HepG2 (cell line): ENCODE measurements around the gene TRIM58. TPM values are rescaled to one million over a fixed set of nuclear protein-coding genes. Genes with fewer than 3 reads are reported as not detected.
A peak's percentile ranks its signal among the peaks of the same experiment; 100 is the strongest.

ENCODE experiments used
- ATAC-seq: fragments of 200-7000 bp; cut with Tn5 transposase; 3 replicates; pipeline ENCODE4 v1.9.1; 2020; ENCODE audit warnings: mild to moderate bottlenecking, moderate library complexity
- BruUV-seq: library from RNA; stranded (reverse); fragments of 400-500 nt; replicated peaks from 2 replicates; lab custom pipeline; 2021; lab: Mats Ljungman, UMichigan
- CTCF ChIA-PET: fragments of 300-600 bp; formaldehyde crosslinking; extraction: SDS; loops from one replicate; lab custom pipeline; 2021; ENCODE audit warnings: low total read pairs, inconsistent platforms, low intra/inter-chr PET ratio; lab: Yijun Ruan, JAX
- POLR2A ChIA-PET: fragments of 350-600 bp; sonication (Branson Sonifier 250); formaldehyde crosslinking; loops from one replicate; lab custom pipeline; 2020; ENCODE audit warnings: antibody characterized with exemption, inconsistent platforms; lab: Yijun Ruan, JAX
- DNase-seq: peaks from one replicate; pipeline ENCODE4 v3.0.0-alpha.2; 2015; ENCODE audit warnings: low spot score
- FAIRE-seq: peaks from 3 replicates; lab custom pipeline; 2011; peaks lifted over from hg19 to GRCh38; lab: Jason Lieb, UNC
- H2AFZ ChIP-seq: one replicate; pipeline ENCODE4 v1.6.1; 2011; ENCODE audit warnings: low read length, inconsistent platforms
- H3K27ac ChIP-seq: fragments of 300-600 bp; 3 replicates; pipeline ENCODE4 v1.8.0; 2011; ENCODE audit warnings: mixed run types, mild to moderate bottlenecking, mixed read lengths, low read length, inconsistent platforms; ENCODE audit not compliant: insufficient read depth; ENCODE audit errors: extremely low read length
- H3K27me3 ChIP-seq, 2 experiments: fragments of 200-600 bp in 1 of 2; 2 replicates in 1 of 2; 3 replicates in 1 of 2; pipeline versions ENCODE4 v1.6.0 to v1.8.0; 2011; ENCODE audit warnings: low read length in 2 of 2, mild to moderate bottlenecking in 2 of 2, moderate library complexity in 2 of 2, inconsistent platforms in 1 of 2; ENCODE audit not compliant: insufficient read depth in 2 of 2, control insufficient read depth in 1 of 2
- H3K36me3 ChIP-seq, 2 experiments: fragments of 200-600 bp in 1 of 2; replicated peaks in 1 of 2; 2 replicates in 1 of 2; 3 replicates in 1 of 2; pipeline versions ENCODE4 v1.5.1 to v1.8.0; 2011; ENCODE audit warnings: low read length in 2 of 2, inconsistent platforms in 1 of 2; ENCODE audit not compliant: insufficient read depth in 2 of 2, control insufficient read depth in 1 of 2
- H3K4me1 ChIP-seq: 2 replicates; pipeline ENCODE4 v1.5.1; 2012; ENCODE audit warnings: low read length, inconsistent platforms; ENCODE audit not compliant: insufficient read depth
- H3K4me2 ChIP-seq: 2 replicates; pipeline ENCODE4 v1.6.0; 2011; ENCODE audit warnings: low read depth, low read length, inconsistent platforms
- H3K4me3 ChIP-seq, 3 experiments: fragments of 200-600 bp in 1 of 3; sonication (generic), shearing (Covaris generic) in 1 of 3; replicated peaks in 1 of 3; 2 replicates each; pipeline ENCODE4 v1.5.1; 2011 to 2016; ENCODE audit warnings: low read length in 3 of 3, inconsistent platforms in 2 of 3, low read depth in 2 of 3, mild to moderate bottlenecking in 2 of 3, control low read depth in 1 of 3, mixed read lengths in 1 of 3; ENCODE audit not compliant: insufficient read depth in 1 of 3
- H3K79me2 ChIP-seq: one replicate; pipeline ENCODE4 v1.6.1; 2011; ENCODE audit warnings: low read length, inconsistent platforms; ENCODE audit not compliant: insufficient read depth
- H3K9ac ChIP-seq: 2 replicates; pipeline ENCODE4 v1.6.0; 2011; ENCODE audit warnings: mild to moderate bottlenecking, low read depth, low read length, inconsistent platforms; ENCODE audit not compliant: insufficient read depth
- H3K9me3 ChIP-seq: 2 replicates; pipeline ENCODE4 v1.5.1; 2012; ENCODE audit warnings: mild to moderate bottlenecking, low read length
- H4K20me1 ChIP-seq: 2 replicates; pipeline ENCODE4 v1.6.0; 2011; ENCODE audit warnings: inconsistent platforms, mild to moderate bottlenecking, low read length, moderate library complexity; ENCODE audit not compliant: insufficient read depth
- CCDC6 ChIP-seq: sonication (generic); formaldehyde crosslinking; IDR thresholded peaks from 2 replicates; pipeline ENCODE4 v1.8.1; 2022; ENCODE audit warnings: mild to moderate bottlenecking, missing genetic modification reagents, moderate library complexity
- CREB1 ChIP-seq, 2 experiments: fragments of 450-650 bp in 1 of 2; IDR thresholded peaks; 2 replicates each; pipeline ENCODE4 v1.6.1; 2016 to 2017; ENCODE audit warnings: control low read depth in 1 of 2, mild to moderate bottlenecking in 1 of 2, missing compliant biosample characterization in 1 of 2, missing genetic modification characterization in 1 of 2
- GLMP ChIP-seq: sonication (generic); formaldehyde crosslinking; IDR thresholded peaks from 2 replicates; pipeline ENCODE4 v1.9.0; 2021; ENCODE audit warnings: missing genetic modification reagents, mild to moderate bottlenecking, borderline replicate concordance
- HHEX ChIP-seq: IDR thresholded peaks from 2 replicates; pipeline ENCODE4 v1.6.1; 2016; ENCODE audit warnings: control low read depth
- ZNF136 ChIP-seq: sonication (generic); formaldehyde crosslinking; IDR thresholded peaks from 2 replicates; pipeline ENCODE4 v1.8.1; 2022; ENCODE audit warnings: low read depth, mild to moderate bottlenecking, moderate library complexity, missing genetic modification reagents
- ZNF614 ChIP-seq: IDR thresholded peaks from 2 replicates; pipeline ENCODE4 v1.6.1; 2018; ENCODE audit warnings: missing biosample characterization, missing genetic modification reagents, inconsistent platforms, borderline replicate concordance
- WGBS: methylation state at CpG from one replicate; pipeline ENCODE4 v1.1.6; 2017; ENCODE audit warnings: low lambda C conversion rate; 5-methylcytosine and 5-hydroxymethylcytosine counted together
- in situ Hi-C: cut with HindIII; loops from 2 replicates; pipeline ENCODE4 v1.10.0; 2017; ENCODE audit warnings: low pct_unique_long_range_greater_than_20kb; ENCODE audit not compliant: extremely low pct_ligation_motif_present
- intact Hi-C: fragments of 100-400 bp; cut with micrococcal nuclease; formaldehyde crosslinking; loops from one replicate; pipeline ENCODE4 v1.10.0; 2022; ENCODE audit not compliant: unreplicated experiment
- polyA plus RNA-seq, 8 experiments: library from polyadenylated mRNA; depleted of rRNA in 3 of 8; stranded (reverse) in 7 of 8; unstranded in 1 of 8; fragments of >200 nt; fragmentation: Illumina TruSeq in 4 of 8; extraction: Trizol in 4 of 8; gene quantifications; 2 replicates each; pipeline versions ENCODE4 v1.2.1 to v1.2.3, GENCODE V29; 2011 to 2016; ENCODE audit warnings: low read depth in 4 of 8, missing spikeins in 1 of 8, mixed read lengths in 1 of 8; ENCODE audit not compliant: insufficient read depth in 1 of 8
- total RNA-seq, 5 experiments: library from RNA; depleted of rRNA; stranded (reverse); fragments of >200 nt; fragmentation: Illumina TruSeq; extraction: Trizol; gene quantifications; 2 replicates each; pipeline ENCODE4 v1.2.3, GENCODE V29; 2016; ENCODE audit warnings: low read depth in 1 of 5

Gene TRIM58
- total and polyA plus RNA-seq, 2 of the 13 experiments (the other 11 are each of a cell fraction or from before 2014, with no cell fraction given): not detected

- BruUV-seq: no TSS peak
- Histone ChIP-seq H3K4me3 (no peak overlapping the region), H4K20me1 (no peaks in the 10 kb centered on the region), H3K4me1 (no peaks in the 10 kb centered on the region), H3K27me3 (no peaks in the 10 kb centered on the region), H3K36me3 (no peaks in the 10 kb centered on the region), H3K27ac (no peak overlapping the region), H2AFZ (no peak overlapping the region), H3K9ac (no peak overlapping the region), H3K9me3 (peaks cover 13% of the 10 kb centered on the region), H3K79me2 (no peaks in the 10 kb centered on the region), H3K4me2 (no peak overlapping the region)
- WGBS: 0% methylated on average over 1 of the region's 1 CpG
- ATAC-seq (no peak), DNase-seq (no peak), FAIRE-seq (no peak)
- in situ Hi-C loops: no loop called here
- CTCF ChIA-PET: no interaction called here
- POLR2A ChIA-PET: no interaction called here
- intact Hi-C loops: no loop called here
- TF ChIP-seq CCDC6 (CRISPR knock-in tag): no peak
Measured at GRCh38 chr1:247829656-247830055, 27.3 kb upstream of the TRIM58 start.

- FAIRE-seq (no peak), DNase-seq (no peak), ATAC-seq (peak; percentile 29; the same call in 1 of the 3 replicates)
- Histone ChIP-seq H3K79me2 (no peaks in the 10 kb centered on the region), H3K9ac (no peak overlapping the region), H3K4me1 (no peaks in the 10 kb centered on the region), H3K27ac (no peak overlapping the region), H3K9me3 (peaks cover under 1% of the 10 kb centered on the region; the same call in 1 of the 2 replicates), H3K27me3 (no peaks in the 10 kb centered on the region), H2AFZ (no peak overlapping the region), H3K4me3 (no peak overlapping the region), H3K4me2 (no peak overlapping the region), H4K20me1 (no peaks in the 10 kb centered on the region), H3K36me3 (no peaks in the 10 kb centered on the region)
- intact Hi-C loops (no loop called here), in situ Hi-C loops (no loop called here)
- BruUV-seq: no TSS peak
- ChIA-PET CTCF (no interaction called here), POLR2A (no interaction called here)
- TF ChIP-seq CREB1 (IDR thresholded peaks at IDR 0.05) (peak; percentile 39; the same call in 1 of the 2 replicates), CREB1 (CRISPR knock-in tag; IDR thresholded peaks at IDR 0.05) (no peak), ZNF614 (CRISPR knock-in tag) (no peak), HHEX (CRISPR knock-in tag) (no peak), ZNF136 (CRISPR knock-in tag) (no peak), GLMP (CRISPR knock-in tag) (no peak)
- WGBS: 4% methylated on average over 6 of the region's 6 CpGs
Measured at GRCh38 chr1:247833601-247834000, 23.4 kb upstream of the TRIM58 start.
